HepG2 (cell line): ENCODE results near the gene DARS2. TPM values are rescaled to one million over a fixed set of nuclear protein-coding genes. Genes with fewer than 3 reads are reported as not detected.

Source experiments
- BCL6 ChIP-seq: IDR thresholded peaks from 2 replicates; pipeline ENCODE4 v1.6.1; 2016; ENCODE audit warnings: missing genetic modification reagents, missing compliant biosample characterization
- BRF2 ChIP-seq: sonication (generic); formaldehyde crosslinking; IDR thresholded peaks from 2 replicates; pipeline ENCODE4 v1.8.1; 2022; ENCODE audit warnings: mild to moderate bottlenecking, missing genetic modification reagents
- CBX5 ChIP-seq: sonication (generic); formaldehyde crosslinking; IDR thresholded peaks from 2 replicates; pipeline ENCODE4 v1.4.0; 2020; ENCODE audit warnings: missing genetic modification reagents, borderline replicate concordance
- HINFP ChIP-seq: sonication (generic); formaldehyde crosslinking; IDR thresholded peaks from 2 replicates; pipeline ENCODE4 v1.4.0; 2020; ENCODE audit warnings: low read depth, mild to moderate bottlenecking, missing genetic modification reagents
- HMGXB4 ChIP-seq, 2 experiments: sonication (generic) in 1 of 2; formaldehyde crosslinking in 1 of 2; IDR thresholded peaks; 2 replicates each; pipeline versions ENCODE4 v1.4.0 to v1.6.1; 2018 to 2020; ENCODE audit warnings: missing genetic modification reagents in 2 of 2, borderline replicate concordance in 1 of 2, low read depth in 1 of 2, mild to moderate bottlenecking in 1 of 2, missing biosample characterization in 1 of 2
- HOXD1 ChIP-seq: sonication (generic); formaldehyde crosslinking; IDR thresholded peaks from 2 replicates; pipeline ENCODE4 v1.5.0; 2020; ENCODE audit warnings: missing genetic modification reagents
- JARID2 ChIP-seq: sonication (generic); formaldehyde crosslinking; IDR thresholded peaks from 2 replicates; pipeline ENCODE4 v1.8.1; 2023; ENCODE audit warnings: missing genetic modification reagents, inconsistent platforms; ENCODE audit not compliant: insufficient replicate concordance
- MYC ChIP-seq: sonication (generic); formaldehyde crosslinking; IDR thresholded peaks from 2 replicates; pipeline ENCODE4 v1.9.0; 2021; ENCODE audit warnings: missing genetic modification reagents, borderline replicate concordance
- MZF1 ChIP-seq: sonication (generic); formaldehyde crosslinking; IDR thresholded peaks from 2 replicates; pipeline ENCODE4 v1.8.1; 2023; ENCODE audit warnings: mild to moderate bottlenecking, missing genetic modification reagents, borderline replicate concordance
- NR2F2 ChIP-seq: IDR thresholded peaks from 2 replicates; pipeline ENCODE4 v1.6.1; 2012; ENCODE audit warnings: low read depth, inconsistent platforms, borderline replicate concordance
- PHF8 ChIP-seq: sonication (generic); formaldehyde crosslinking; IDR thresholded peaks from 2 replicates; pipeline ENCODE4 v1.5.0; 2020; ENCODE audit warnings: missing genetic modification reagents
- PRMT3 ChIP-seq: sonication (generic); formaldehyde crosslinking; IDR thresholded peaks from 2 replicates; pipeline ENCODE4 v1.8.1; 2022; ENCODE audit warnings: low read depth, mild to moderate bottlenecking, moderate library complexity, missing genetic modification reagents, borderline replicate concordance
- TCF7 ChIP-seq: sonication (generic); IDR thresholded peaks from 2 replicates; pipeline ENCODE4 v1.6.1; 2016; ENCODE audit warnings: antibody characterized with exemption, low read depth
- TMF1 ChIP-seq: sonication (generic); formaldehyde crosslinking; IDR thresholded peaks from 2 replicates; pipeline ENCODE4 v1.8.1; 2022; ENCODE audit warnings: low read depth, missing genetic modification reagents
- ZBTB8A ChIP-seq: sonication (generic); formaldehyde crosslinking; IDR thresholded peaks from 2 replicates; pipeline ENCODE4 v1.4.0; 2020; ENCODE audit warnings: mild to moderate bottlenecking, low read depth, missing genetic modification reagents, borderline replicate concordance
- ZFP36L1 ChIP-seq: sonication (generic); formaldehyde crosslinking; IDR thresholded peaks from 2 replicates; pipeline ENCODE4 v1.8.0; 2022; ENCODE audit warnings: mild to moderate bottlenecking, missing genetic modification reagents, moderate library complexity
- ZMAT3 ChIP-seq: sonication (generic); formaldehyde crosslinking; conservative IDR thresholded peaks from 2 replicates; pipeline ENCODE4 v1.7.0; 2021; ENCODE audit warnings: missing genetic modification reagents
- ZMAT5 ChIP-seq: sonication (generic); formaldehyde crosslinking; IDR thresholded peaks from 2 replicates; pipeline ENCODE4 v1.5.0; 2020; ENCODE audit warnings: mild to moderate bottlenecking, low read depth, missing genetic modification reagents, borderline replicate concordance
- ZNF24 ChIP-seq: fragments of 450-650 bp; IDR thresholded peaks from 2 replicates; pipeline ENCODE4 v1.6.1; 2017; ENCODE audit warnings: antibody characterized with exemption, mild to moderate bottlenecking
- ZNF263 ChIP-seq: sonication (generic); formaldehyde crosslinking; IDR thresholded peaks from 2 replicates; pipeline ENCODE4 v1.4.0; 2020; ENCODE audit warnings: missing genetic modification reagents
- ZNF44 ChIP-seq: sonication (generic); formaldehyde crosslinking; IDR thresholded peaks from 2 replicates; pipeline ENCODE4 v1.5.1; 2020; ENCODE audit warnings: mild to moderate bottlenecking, missing genetic modification reagents
- ZNF550 ChIP-seq: sonication (generic); formaldehyde crosslinking; IDR thresholded peaks from 2 replicates; pipeline ENCODE4 v1.4.0; 2020; ENCODE audit warnings: mild to moderate bottlenecking, missing genetic modification reagents, borderline replicate concordance
- ZNF629 ChIP-seq: sonication (generic); formaldehyde crosslinking; conservative IDR thresholded peaks from 2 replicates; pipeline ENCODE4 v1.5.0; 2020; ENCODE audit warnings: missing genetic modification reagents
- ZNF841 ChIP-seq: sonication (generic); formaldehyde crosslinking; IDR thresholded peaks from 2 replicates; pipeline ENCODE4 v1.8.1; 2023; ENCODE audit warnings: missing genetic modification reagents, borderline replicate concordance
- ZUFSP ChIP-seq: sonication (generic); formaldehyde crosslinking; IDR thresholded peaks from 2 replicates; pipeline ENCODE4 v1.9.0; 2021; ENCODE audit warnings: missing genetic modification reagents, mild to moderate bottlenecking, borderline replicate concordance
- polyA plus RNA-seq, 8 experiments: library from polyadenylated mRNA; depleted of rRNA in 3 of 8; stranded (reverse) in 7 of 8; unstranded in 1 of 8; fragments of >200 nt; fragmentation: Illumina TruSeq in 4 of 8; extraction: Trizol in 4 of 8; gene quantifications; 2 replicates each; pipeline versions ENCODE4 v1.2.1 to v1.2.3, GENCODE V29; 2011 to 2016; ENCODE audit warnings: low read depth in 4 of 8, missing spikeins in 1 of 8, mixed read lengths in 1 of 8; ENCODE audit not compliant: insufficient read depth in 1 of 8
- total RNA-seq, 5 experiments: library from RNA; depleted of rRNA; stranded (reverse); fragments of >200 nt; fragmentation: Illumina TruSeq; extraction: Trizol; gene quantifications; 2 replicates each; pipeline ENCODE4 v1.2.3, GENCODE V29; 2016; ENCODE audit warnings: low read depth in 1 of 5

Gene DARS2
- total and polyA plus RNA-seq, 2 of the 13 experiments (the other 11 are each of a cell fraction or from before 2014, with no cell fraction given) = 17.6 to 27.7 TPM

GRCh38 chr1:173823781-173824314, 625 bp upstream of the DARS2 start (continued):
- TF ChIP-seq ZNF263 = no peak
- no peak for TF ChIP-seq ZNF44 (CRISPR knock-in tag)
- TF ChIP-seq HMGXB4 (CRISPR knock-in tag; IDR thresholded peaks at IDR 0.05; ENCODE audit: borderline replicate concordance in 1 of 2, low read depth in 1 of 2) = no peak; a peak in 1 of 4 replicates
- no peak for TF ChIP-seq MZF1 (CRISPR knock-in tag)
- TF ChIP-seq MYC = no peak
- TF ChIP-seq BRF2 (CRISPR knock-in tag) = no peak
- no peak for TF ChIP-seq TMF1 (CRISPR knock-in tag)
- no peak for TF ChIP-seq ZFP36L1 (CRISPR knock-in tag)
- TF ChIP-seq ZNF24 = no peak
- TF ChIP-seq PRMT3 (CRISPR knock-in tag) = no peak
- TF ChIP-seq ZMAT3 (CRISPR knock-in tag) = no peak
- no peak for TF ChIP-seq HOXD1 (CRISPR knock-in tag)
- no peak for TF ChIP-seq ZNF841 (CRISPR knock-in tag)
- no peak for TF ChIP-seq CBX5 (CRISPR knock-in tag)
- TF ChIP-seq JARID2 (CRISPR knock-in tag) = no peak
- TF ChIP-seq BCL6 = peak; percentile 9; the same call in 1 of the 2 replicates
- TF ChIP-seq NR2F2 = 0 out of 2 replicates have a peak, but pooled peaks have one; percentile 33
- TF ChIP-seq ZUFSP (CRISPR knock-in tag) = no peak
- TF ChIP-seq ZMAT5 = no peak
- no peak for TF ChIP-seq ZBTB8A (CRISPR knock-in tag)
- TF ChIP-seq ZNF550 (CRISPR knock-in tag) = no peak
- no peak for TF ChIP-seq HINFP (CRISPR knock-in tag)
- no peak for TF ChIP-seq TCF7
- no peak for TF ChIP-seq ZNF629 (CRISPR knock-in tag)
- peak; percentile 44; the same call in 1 of the 2 replicates for TF ChIP-seq PHF8 (CRISPR knock-in tag)
